Progenitor cell of endocrine pancreas (in vitro differentiated cells): ENCODE measurements around the gene IL21R. TPM values are rescaled to one million over a fixed set of nuclear protein-coding genes. Genes with fewer than 3 reads are reported as not detected.
"Not testable (repeated sequence)": the region's sequence is repeated elsewhere in the genome, so short reads cannot be mapped to it uniquely, and the experiment has no call there.

ENCODE experiments used
- DNase-seq: peaks from one replicate; pipeline ENCODE4 v3.0.0; 2021; ENCODE audit warnings: low spot score; ENCODE audit not compliant: unreplicated experiment
- H3K27ac Mint-ChIP-seq: 2 replicates; pipeline ENCODE4 v1.8.0; 2021; ENCODE audit warnings: mild to moderate bottlenecking, moderate library complexity, mixed read lengths
- H3K27me3 Mint-ChIP-seq: 2 replicates; pipeline ENCODE4 v1.8.0; 2021; ENCODE audit warnings: mixed read lengths
- H3K36me3 Mint-ChIP-seq: 2 replicates; pipeline ENCODE4 v1.8.0; 2022; ENCODE audit warnings: mixed read lengths; ENCODE audit not compliant: insufficient read depth
- H3K4me1 Mint-ChIP-seq: 2 replicates; pipeline ENCODE4 v1.8.0; 2021; ENCODE audit warnings: low read depth, mixed read lengths
- H3K4me3 Mint-ChIP-seq: 2 replicates; pipeline ENCODE4 v1.8.0; 2021; ENCODE audit warnings: low read depth, mild to moderate bottlenecking, moderate library complexity, mixed read lengths
- H3K9me3 Mint-ChIP-seq: 2 replicates; pipeline ENCODE4 v1.8.0; 2021; ENCODE audit warnings: low read depth, mixed read lengths
- total RNA-seq: library from RNA; stranded (reverse); gene quantifications from 2 replicates; pipeline ENCODE4 v1.2.1, GENCODE V29; 2021
- TF ChIP-seq, protein P1 (sequence below): fragments of 200-600 bp; sonication (generic); IDR thresholded peaks from one replicate; pipeline ENCODE4 v1.5.0; 2021; ENCODE audit warnings: antibody characterized with exemption, mild to moderate bottlenecking; ENCODE audit not compliant: unreplicated experiment

The IL21R gene
- total RNA-seq, 1 donor from 2014 or later = not detected

DNA sequence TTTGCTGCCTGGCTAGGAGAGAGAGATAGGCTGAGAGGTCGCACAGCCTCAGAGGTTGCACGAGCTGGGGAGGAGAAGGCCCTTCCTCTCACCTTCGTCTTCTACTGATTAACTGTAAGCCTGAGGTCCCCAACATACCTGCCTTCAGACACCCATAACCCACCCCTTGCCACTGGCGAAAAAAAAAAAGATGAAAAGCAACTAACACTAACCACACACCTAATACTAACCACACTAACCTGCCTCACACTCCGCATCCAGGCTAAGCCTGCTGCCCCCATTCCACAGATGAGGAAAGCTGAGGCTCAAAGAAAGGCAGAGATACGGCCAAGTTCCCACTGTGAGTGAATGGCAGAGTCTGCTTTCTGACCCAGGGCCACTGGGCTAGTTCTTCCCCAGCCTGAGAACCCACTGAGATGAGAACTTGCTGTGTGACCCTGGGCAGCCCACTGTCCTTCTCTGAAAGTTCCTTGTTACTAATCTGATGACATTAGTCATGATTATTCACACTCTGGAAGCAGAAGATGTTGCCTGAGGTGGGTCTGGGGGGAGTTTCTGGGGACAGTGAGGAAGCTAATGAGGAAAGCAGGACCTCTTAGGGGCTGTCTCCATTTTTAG, 4.6 kb downstream of the IL21R start:
- Mint-ChIP-seq H3K4me3 (no peak overlapping the region), H3K4me1 (no peaks in the 10 kb centered on the region), H3K9me3 (peaks cover under 1% of the 10 kb centered on the region), H3K27ac (no peak overlapping the region), H3K36me3 (no peaks in the 10 kb centered on the region), H3K27me3 (peaks cover 6% of the 10 kb centered on the region)
- DNase-seq = no peak
- TF ChIP-seq, protein P1, sequence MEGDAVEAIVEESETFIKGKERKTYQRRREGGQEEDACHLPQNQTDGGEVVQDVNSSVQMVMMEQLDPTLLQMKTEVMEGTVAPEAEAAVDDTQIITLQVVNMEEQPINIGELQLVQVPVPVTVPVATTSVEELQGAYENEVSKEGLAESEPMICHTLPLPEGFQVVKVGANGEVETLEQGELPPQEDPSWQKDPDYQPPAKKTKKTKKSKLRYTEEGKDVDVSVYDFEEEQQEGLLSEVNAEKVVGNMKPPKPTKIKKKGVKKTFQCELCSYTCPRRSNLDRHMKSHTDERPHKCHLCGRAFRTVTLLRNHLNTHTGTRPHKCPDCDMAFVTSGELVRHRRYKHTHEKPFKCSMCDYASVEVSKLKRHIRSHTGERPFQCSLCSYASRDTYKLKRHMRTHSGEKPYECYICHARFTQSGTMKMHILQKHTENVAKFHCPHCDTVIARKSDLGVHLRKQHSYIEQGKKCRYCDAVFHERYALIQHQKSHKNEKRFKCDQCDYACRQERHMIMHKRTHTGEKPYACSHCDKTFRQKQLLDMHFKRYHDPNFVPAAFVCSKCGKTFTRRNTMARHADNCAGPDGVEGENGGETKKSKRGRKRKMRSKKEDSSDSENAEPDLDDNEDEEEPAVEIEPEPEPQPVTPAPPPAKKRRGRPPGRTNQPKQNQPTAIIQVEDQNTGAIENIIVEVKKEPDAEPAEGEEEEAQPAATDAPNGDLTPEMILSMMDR = no peak

DNA sequence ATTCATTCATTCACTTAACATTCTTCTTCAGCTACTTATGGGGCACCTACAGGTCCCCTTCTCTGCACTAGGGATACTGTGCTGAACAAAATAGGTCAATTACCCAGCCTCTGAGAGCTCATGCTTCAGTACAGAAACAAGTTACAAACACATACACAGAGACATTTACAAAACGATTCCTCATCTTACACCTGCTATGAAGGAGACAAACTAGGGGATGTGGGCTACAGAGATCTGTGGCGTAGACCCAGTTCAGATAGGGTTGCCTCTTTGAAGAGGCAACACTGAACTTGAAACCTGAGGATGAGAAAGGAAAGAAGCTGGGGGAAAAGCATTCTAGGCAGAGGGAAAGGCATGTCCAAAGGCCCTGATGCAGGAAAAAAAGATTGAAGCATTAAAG, 5.2 kb downstream of the IL21R start:
- Mint-ChIP-seq H3K27ac (no peak overlapping the region), H3K36me3 (no peaks in the 10 kb centered on the region)

DNA sequence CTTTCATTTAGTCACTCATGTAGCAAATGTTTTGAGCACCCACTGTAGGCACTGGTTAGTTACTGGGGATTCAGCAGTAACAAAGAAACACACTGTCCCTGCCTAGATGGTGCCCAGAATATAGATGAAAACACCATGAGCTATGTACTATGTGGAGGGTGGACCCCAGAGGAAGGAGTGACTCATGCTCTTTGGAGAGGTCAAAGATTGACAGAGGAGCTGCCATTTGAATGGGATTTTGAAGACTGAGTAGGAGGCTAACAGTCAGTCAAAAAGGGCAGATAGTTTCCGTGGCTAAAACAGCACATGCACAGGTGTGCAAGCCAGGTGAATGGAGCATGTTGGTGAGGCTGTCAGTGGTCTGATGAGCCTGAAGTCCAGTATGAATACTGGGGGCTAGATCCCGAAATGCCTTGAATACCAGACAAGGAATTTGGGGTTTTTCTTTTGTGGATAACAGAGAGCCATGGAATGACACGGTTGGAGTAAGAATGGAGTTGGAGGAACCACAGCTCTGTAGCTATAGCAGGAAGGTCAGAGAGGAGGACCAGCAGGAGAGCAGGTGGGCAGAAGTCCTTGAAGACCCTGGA, 6.1 kb downstream of the IL21R start:
- peaks cover 4% of the 10 kb centered on the region for H3K27me3 Mint-ChIP-seq
- H3K27ac Mint-ChIP-seq = no peak overlapping the region
- H3K4me3 Mint-ChIP-seq = no peak overlapping the region

More for the DNA sequence above, 5.2 kb downstream of the IL21R start:
- Mint-ChIP-seq H3K4me3 (no peak overlapping the region), H3K4me1 (no peaks in the 10 kb centered on the region), H3K27me3 (peaks cover 5% of the 10 kb centered on the region), H3K9me3 (peaks cover 5% of the 10 kb centered on the region)
- TF ChIP-seq, protein P1 = no peak
- no peak for DNase-seq

DNA sequence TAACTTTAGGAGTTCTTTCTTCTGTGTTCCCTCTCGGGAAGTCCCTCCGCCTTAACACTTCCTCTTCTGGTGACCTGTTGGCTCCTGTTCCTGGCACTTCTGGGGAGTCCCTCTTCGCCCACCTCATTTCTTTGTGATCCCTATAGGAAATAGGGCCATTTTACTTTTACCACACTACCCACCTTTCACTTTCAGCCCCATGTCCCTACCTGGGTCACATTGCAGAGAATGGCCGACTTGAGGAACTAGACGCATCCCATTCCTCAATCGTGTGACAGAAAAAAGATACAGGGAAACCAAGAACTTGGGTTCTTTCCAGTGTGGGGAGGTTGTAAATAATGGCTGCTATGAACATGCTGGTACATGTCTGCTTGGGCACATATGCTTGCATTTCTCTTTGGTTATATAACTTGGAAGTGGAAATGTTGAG, 6.6 kb downstream of the IL21R start:
- no peak overlapping the region for H3K4me3 Mint-ChIP-seq
- H3K9me3 Mint-ChIP-seq = peaks cover 11% of the 10 kb centered on the region
- no peaks in the 10 kb centered on the region for H3K4me1 Mint-ChIP-seq
- H3K27ac Mint-ChIP-seq = no peak overlapping the region
- DNase-seq = no peak
- no peaks in the 10 kb centered on the region for H3K36me3 Mint-ChIP-seq
- peaks cover 4% of the 10 kb centered on the region for H3K27me3 Mint-ChIP-seq
- TF ChIP-seq, protein P1 = no peak

More for the DNA sequence above, 6.1 kb downstream of the IL21R start:
- DNase-seq = no peak
- Mint-ChIP-seq H3K9me3 (peaks cover 11% of the 10 kb centered on the region), H3K4me1 (no peaks in the 10 kb centered on the region), H3K36me3 (no peaks in the 10 kb centered on the region)
- TF ChIP-seq, protein P1 = no peak

DNA sequence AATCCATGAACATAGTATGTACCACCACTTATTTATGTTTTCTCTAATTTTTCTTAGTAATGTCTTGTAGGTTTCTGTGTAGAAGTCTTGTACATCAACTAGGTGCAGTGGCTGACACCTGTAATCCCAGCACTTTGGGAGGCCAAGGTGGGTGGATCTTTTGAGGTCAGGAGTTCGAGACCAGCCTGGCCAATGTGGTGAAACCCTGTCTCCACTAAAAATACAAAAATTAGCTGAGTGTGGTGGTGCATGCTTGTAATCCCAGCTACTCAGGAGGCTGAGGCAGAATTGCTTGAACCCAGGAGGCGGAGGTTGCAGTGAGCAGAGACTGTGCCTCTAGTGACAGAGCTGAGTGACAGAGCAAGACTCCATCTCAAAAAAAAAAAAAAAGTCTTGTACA, 8.0 kb downstream of the IL21R start:
- H3K9me3 Mint-ChIP-seq = peaks cover 11% of the 10 kb centered on the region
- not testable (repeated sequence) for DNase-seq, H3K4me1 Mint-ChIP-seq, H3K27ac Mint-ChIP-seq, H3K36me3 Mint-ChIP-seq, H3K27me3 Mint-ChIP-seq, H3K4me3 Mint-ChIP-seq

DNA sequence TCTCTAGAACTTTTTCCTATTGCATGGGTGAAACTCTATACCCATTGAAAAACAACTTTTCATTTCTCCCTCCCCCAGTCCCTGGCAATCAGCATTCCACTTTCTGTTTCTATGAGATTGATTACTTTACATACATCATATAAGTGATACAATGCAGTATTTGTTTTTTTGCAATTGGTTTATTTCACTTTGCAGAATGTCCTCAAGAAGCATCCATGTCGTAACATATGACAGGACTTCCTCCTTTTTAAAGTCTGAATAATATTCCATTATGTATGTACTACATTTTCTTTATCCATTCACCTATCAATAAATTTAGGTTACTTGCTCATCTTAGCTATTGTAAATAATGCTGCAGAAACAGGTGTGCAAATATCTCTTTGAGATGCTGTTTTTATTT, 8.8 kb downstream of the IL21R start:
- H3K27me3 Mint-ChIP-seq = peaks cover 4% of the 10 kb centered on the region
- TF ChIP-seq, protein P1 = no peak
- no peaks in the 10 kb centered on the region for H3K4me1 Mint-ChIP-seq
- H3K9me3 Mint-ChIP-seq = peaks cover 11% of the 10 kb centered on the region
- no peaks in the 10 kb centered on the region for H3K36me3 Mint-ChIP-seq
- H3K27ac Mint-ChIP-seq = no peak overlapping the region
- H3K4me3 Mint-ChIP-seq = no peak overlapping the region
- DNase-seq = no peak
